ENCODE measurements around the gene ATXN2. TPM values are rescaled to one million over a fixed set of nuclear protein-coding genes. Genes with fewer than 3 reads are reported as not detected.

Gene ATXN2
- total RNA-seq, 2 experiments from 2014 or later, result 35.1 to 35.3 TPM

DNA sequence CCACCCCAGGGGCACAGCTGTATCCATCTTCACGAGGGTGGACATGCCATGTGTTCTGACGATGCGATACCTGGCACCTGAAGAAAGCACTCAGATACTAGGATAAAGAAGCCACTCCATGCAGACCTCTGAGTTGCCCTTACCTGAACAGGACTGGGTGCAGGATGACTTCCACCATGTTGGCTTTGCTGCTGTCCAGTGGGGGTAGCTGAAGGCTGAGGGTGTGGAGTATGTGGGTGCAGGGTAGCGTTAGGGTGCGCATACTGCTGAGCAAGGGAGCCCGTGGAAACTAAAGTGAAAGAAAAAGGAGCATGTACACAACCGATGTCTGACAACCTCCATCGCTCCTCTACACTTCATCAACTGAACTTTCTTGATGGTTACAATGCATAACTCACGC, 142.0 kb downstream of the ATXN2 start:
- CTCF ChIA-PET, result interaction anchor here (0.6 to 14.4 kb wide), 4 partner anchors 22 to 71 kb away, joined by 3 to 527 read pairs (median 5); partner anchors contain the start of gene SH2B3
- Mint-ChIP-seq H3K27me3 (no peaks in the 10 kb centered on the region), H3K27ac (no peak overlapping the region), H3K36me3 (ENCODE audit: low read depth) (peaks cover 24% of the 10 kb centered on the region), H3K4me1 (peaks cover 15% of the 10 kb centered on the region), H3K9me3 (no peaks in the 10 kb centered on the region), H3K4me3 (no peak overlapping the region)
- POLR2A ChIA-PET, result interaction anchor here (1.3 kb wide), 1 partner anchor 13 kb away, joined by 4 read pairs; no protein-coding TSS in a partner anchor
- DNase-seq, result no peak

DNA sequence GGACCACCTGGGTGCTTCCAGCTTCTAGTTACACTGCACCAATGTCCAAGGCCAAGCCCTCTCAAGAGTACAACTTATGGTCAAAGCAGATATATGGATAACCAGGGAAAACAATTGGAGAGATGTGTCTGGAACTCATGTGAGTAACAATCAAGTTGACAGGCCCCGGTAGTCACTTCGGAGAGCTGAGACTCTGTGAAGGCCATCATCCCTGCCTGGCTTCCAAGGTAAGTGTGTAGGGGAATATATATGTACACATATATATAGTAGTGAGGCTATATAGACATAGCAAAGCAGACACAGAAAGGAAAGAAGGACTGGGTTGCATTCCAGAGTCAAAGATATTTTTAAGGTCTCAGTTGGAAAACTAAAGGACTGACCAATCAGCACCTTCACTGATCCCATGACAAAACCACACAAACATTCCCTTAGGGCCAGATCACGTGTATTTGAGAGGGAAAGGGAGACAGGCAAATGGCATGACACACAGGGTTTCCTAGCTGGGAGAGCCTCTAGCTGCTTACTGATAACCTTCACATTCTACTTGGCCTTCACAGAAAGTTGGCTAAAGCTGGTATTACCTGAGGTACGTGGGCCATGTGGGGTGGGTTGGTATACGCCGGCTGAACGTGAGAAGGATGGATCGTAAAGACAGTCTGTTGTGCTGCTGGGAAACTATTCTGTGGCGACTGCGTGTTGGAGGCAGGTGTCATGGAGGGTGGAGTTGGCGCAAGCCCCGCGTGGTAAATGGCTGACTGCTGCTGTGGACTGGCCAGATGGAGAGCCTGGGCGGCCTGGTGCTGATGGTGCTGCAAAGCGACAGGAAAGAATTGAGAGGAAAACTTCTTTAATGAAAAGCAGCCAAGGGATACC, 143.4 kb downstream of the ATXN2 start:
- CTCF ChIA-PET, result interaction anchor here (1.1 to 14.4 kb wide), 3 partner anchors 11 to 73 kb away, joined by 3 to 527 read pairs (median 4); partner anchors contain the start of gene SH2B3
- POLR2A ChIA-PET, result interaction anchor here (1.1 kb wide), 1 partner anchor 55 kb away, joined by 3 read pairs; no protein-coding TSS in a partner anchor
- Mint-ChIP-seq H3K27ac (no peak overlapping the region), H3K4me1 (peaks cover 24% of the 10 kb centered on the region), H3K36me3 (ENCODE audit: low read depth) (peaks cover 35% of the 10 kb centered on the region), H3K27me3 (no peaks in the 10 kb centered on the region), H3K4me3 (no peak overlapping the region), H3K9me3 (no peaks in the 10 kb centered on the region)
- no peak for DNase-seq

DNA sequence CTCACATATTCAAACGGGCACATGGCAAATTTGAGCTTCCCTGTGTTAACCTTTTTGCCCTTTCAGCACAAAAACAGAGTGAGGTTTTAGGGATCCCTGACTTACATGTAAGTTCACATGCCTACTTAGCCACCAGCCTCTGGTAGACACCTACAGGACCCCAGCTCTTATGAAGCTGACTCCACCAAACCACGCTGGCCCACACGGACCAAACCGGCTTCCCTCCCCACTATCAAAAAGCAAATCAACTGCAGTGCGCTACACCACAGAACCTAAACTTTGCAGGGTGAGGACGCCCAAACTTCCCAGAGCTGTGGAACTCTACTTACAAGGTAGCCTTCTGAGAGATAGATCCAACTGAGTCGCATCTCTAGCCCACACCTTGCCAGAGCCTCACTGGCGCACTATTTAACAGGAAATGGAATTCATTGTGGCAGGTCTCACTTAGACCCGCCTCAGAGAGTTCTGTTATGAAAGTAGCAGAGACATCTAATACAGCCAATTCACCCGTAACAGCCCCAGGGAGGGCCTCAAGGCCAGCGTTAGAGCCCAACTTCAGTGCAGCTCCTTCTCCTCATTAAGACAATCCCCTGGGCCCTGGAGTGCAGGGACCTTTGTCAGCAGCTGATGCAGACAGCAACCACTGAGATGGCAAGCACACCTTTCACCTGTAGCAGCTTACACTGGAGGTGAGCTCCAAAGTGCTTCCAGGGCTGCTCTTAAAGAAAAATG, 144.2 kb downstream of the ATXN2 start:
- ChIA-PET CTCF (interaction anchor here (14.4 kb wide), 1 partner anchor 55 kb away, joined by 527 read pairs; the partner anchor contains the start of gene SH2B3), POLR2A (interaction anchor here (1.0 to 1.1 kb wide), 2 partner anchors 25 to 54 kb away, joined by 3 read pairs; no protein-coding TSS in a partner anchor)
- Mint-ChIP-seq H3K27me3 (no peaks in the 10 kb centered on the region), H3K4me3 (no peak overlapping the region), H3K36me3 (ENCODE audit: low read depth) (peaks cover 43% of the 10 kb centered on the region), H3K9me3 (no peaks in the 10 kb centered on the region), H3K27ac (no peak overlapping the region), H3K4me1 (peaks cover 28% of the 10 kb centered on the region)
- DNase-seq, result peak; percentile 16

DNA sequence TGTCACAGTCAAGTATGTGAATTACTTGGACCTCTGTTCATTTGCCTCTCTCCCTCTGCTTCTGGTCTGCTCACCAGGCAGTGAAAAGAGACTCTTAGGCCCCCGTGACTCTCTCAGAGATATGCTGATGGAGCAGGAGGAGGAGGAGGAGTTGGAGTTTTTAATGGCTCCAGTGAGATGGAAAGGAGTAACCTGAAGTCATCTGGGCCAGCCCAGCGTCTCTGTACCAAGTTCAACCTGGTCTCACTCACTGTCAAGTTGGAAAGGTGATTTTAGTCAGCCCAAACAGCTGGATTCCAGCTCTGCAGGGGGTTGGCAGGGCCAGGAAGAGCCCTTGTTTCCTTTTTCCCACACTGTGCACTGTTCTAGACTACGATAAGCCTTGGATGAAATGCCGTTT, 144.8 kb downstream of the ATXN2 start:
- Mint-ChIP-seq H3K4me1 (peaks cover 34% of the 10 kb centered on the region), H3K9me3 (no peaks in the 10 kb centered on the region), H3K36me3 (ENCODE audit: low read depth) (peaks cover 49% of the 10 kb centered on the region), H3K27ac (no peak overlapping the region), H3K4me3 (no peak overlapping the region), H3K27me3 (no peaks in the 10 kb centered on the region)
- peak; percentile 13 for DNase-seq
- POLR2A ChIA-PET, result interaction anchor here (1.0 to 1.1 kb wide), 2 partner anchors 24 to 54 kb away, joined by 3 read pairs; no protein-coding TSS in a partner anchor
- CTCF ChIA-PET, result interaction anchor here (14.4 kb wide), 1 partner anchor 54 kb away, joined by 527 read pairs; the partner anchor contains the start of gene SH2B3

DNA sequence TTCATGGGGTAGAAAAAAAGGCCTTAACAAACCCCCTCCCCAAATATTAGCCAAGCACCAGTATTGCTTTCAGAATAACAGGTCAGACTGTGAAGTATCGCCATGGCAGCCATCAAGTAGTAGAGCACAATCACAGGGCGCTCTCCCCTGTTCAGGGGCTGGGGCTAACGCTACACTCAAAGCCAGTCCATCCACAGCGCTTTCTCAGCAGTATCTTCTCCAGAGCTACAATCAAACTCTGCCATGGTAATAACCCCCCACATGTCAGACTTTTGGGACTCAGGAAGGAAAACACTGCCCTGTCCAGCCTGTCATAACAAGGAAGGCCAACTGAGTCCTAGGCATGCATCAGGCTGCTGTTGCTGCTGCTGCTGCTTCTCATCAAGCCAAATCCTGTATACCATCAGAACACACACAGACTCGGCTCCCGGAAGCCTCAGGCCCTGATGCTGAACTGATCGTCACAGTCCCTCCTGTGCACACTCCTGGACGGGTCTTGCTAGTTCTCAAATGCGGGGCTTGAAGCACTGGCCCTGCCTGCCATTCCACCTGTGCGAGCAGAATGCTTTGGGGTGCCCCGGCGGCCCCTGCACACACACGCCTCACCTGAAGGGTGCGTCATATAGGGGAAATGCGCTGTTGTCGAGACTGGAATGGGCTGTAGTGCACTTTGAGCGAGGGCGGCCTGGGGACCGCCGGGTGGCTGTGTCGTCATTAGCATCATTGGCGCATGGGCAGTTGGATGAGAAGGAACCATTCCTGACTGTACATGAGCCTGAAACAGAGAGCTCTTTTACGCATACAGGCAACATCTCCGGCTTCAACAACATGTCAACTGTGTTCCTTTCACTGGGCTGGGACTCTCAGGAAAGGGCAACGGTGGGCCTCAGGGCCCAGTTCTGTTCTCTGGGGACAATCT, 145.8 kb downstream of the ATXN2 start:
- ChIA-PET CTCF (interaction anchor here (2.5 to 14.4 kb wide), 4 partner anchors 8 to 53 kb away, joined by 22 to 527 read pairs (median 36); partner anchors contain the start of gene SH2B3), POLR2A (interaction anchor here (1.0 kb wide), 1 partner anchor 23 kb away, joined by 3 read pairs; no protein-coding TSS in a partner anchor)
- H3K27ac Mint-ChIP-seq, result no peak overlapping the region
- no peak overlapping the region for H3K4me3 Mint-ChIP-seq
- H3K27me3 Mint-ChIP-seq, result no peaks in the 10 kb centered on the region
- peaks cover 58% of the 10 kb centered on the region for H3K36me3 Mint-ChIP-seq (ENCODE audit: low read depth)
- H3K4me1 Mint-ChIP-seq, result peaks cover 41% of the 10 kb centered on the region
- no peaks in the 10 kb centered on the region for H3K9me3 Mint-ChIP-seq
- peak; percentile 12 for DNase-seq

DNA sequence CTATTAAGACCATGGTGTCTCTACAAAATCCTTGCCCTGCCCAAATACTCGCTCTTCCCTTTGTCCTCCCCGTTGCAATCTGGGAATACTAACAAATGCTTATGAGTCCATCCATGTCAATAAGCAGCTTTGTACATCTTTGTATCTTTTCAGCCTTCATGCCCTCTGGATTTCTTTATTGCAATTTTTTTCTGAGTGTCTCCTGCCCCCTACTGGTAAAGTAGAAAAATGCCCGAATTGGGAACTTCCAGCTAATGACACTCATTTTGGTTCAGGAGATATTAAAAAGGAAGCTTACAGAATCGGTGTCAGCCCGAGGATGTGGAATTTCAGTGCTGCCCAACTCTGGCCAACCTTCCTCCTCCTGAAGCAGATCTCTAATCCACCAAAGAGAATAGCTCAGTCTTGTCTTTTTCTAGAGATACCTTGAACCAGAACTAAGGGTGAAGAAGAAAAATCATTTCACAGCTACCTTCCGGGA, 147.4 kb downstream of the ATXN2 start:
- H3K27ac Mint-ChIP-seq, result no peak overlapping the region
- H3K4me3 Mint-ChIP-seq, result no peak overlapping the region
- peak; percentile 16 for DNase-seq
- no peaks in the 10 kb centered on the region for H3K9me3 Mint-ChIP-seq
- ChIA-PET POLR2A (interaction anchor here (0.6 to 10.7 kb wide), 8 partner anchors 16 to 83 kb away, joined by 3 to 257 read pairs (median 4); partner anchors contain the start of gene SH2B3), CTCF (interaction anchor here (0.6 to 14.4 kb wide), 44 partner anchors 9 to 222 kb away, joined by 3 to 527 read pairs (median 4); partner anchors contain the start of gene SH2B3)
- peaks cover 73% of the 10 kb centered on the region for H3K36me3 Mint-ChIP-seq (ENCODE audit: low read depth)
- peaks cover 43% of the 10 kb centered on the region for H3K4me1 Mint-ChIP-seq
- H3K27me3 Mint-ChIP-seq, result no peaks in the 10 kb centered on the region

DNA sequence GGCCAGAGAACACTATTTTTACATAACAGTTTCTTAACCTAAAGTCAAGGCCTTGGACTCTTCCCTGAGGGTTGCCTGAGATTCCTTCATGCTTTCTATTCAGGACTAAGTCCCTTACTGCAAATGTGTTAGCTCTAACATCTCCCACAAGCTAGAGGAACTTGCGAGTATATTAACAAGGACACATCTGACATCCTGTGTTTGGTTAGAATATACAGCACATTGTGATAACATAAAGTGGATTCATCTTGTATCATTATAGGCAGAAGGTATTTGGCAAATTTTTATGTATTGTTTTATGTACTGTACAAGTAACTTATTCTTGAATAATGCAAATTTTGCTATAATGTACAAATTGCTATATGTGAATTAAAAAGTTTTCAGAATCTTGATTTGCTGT, 147.9 kb downstream of the ATXN2 start:
- Mint-ChIP-seq H3K27me3 (no peaks in the 10 kb centered on the region), H3K9me3 (no peaks in the 10 kb centered on the region), H3K4me1 (peaks cover 47% of the 10 kb centered on the region), H3K4me3 (no peak overlapping the region), H3K27ac (no peak overlapping the region), H3K36me3 (ENCODE audit: low read depth) (peaks cover 76% of the 10 kb centered on the region)
- DNase-seq, result no peak
- POLR2A ChIA-PET, result interaction anchor here (1.0 to 10.7 kb wide), 6 partner anchors 15 to 83 kb away, joined by 3 to 257 read pairs (median 14); partner anchors contain the start of gene SH2B3
- CTCF ChIA-PET, result interaction anchor here (0.8 to 14.4 kb wide), 39 partner anchors 9 to 361 kb away, joined by 3 to 527 read pairs (median 4); partner anchors contain the start of gene SH2B3

DNA sequence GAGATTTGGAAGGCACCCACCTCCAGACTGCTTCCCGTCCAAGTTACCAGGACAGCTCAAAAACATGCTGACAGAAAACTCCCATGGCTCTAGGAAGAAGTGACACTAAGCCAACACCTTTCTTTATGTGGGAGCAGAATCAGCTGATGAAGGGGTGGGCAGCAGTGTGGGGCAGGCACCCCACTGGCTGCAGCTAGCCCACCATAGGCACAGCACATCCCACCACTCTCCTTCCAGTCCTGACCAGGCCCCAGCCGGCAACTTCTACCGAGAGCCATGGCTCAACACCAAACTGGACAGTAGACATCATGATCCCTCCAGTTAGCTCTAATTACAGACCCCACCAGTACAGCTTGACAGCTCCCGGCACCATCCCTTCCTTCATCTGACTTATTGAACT, 148.4 kb downstream of the ATXN2 start:
- no peak overlapping the region for H3K4me3 Mint-ChIP-seq
- CTCF ChIA-PET, result interaction anchor here (1.0 to 14.4 kb wide), 12 partner anchors 11 to 362 kb away, joined by 3 to 527 read pairs (median 8); partner anchors contain the start of gene SH2B3
- H3K4me1 Mint-ChIP-seq, result peaks cover 52% of the 10 kb centered on the region
- H3K9me3 Mint-ChIP-seq, result no peaks in the 10 kb centered on the region
- no peak for DNase-seq
- peaks cover 74% of the 10 kb centered on the region for H3K36me3 Mint-ChIP-seq (ENCODE audit: low read depth)
- H3K27me3 Mint-ChIP-seq, result no peaks in the 10 kb centered on the region
- POLR2A ChIA-PET, result interaction anchor here (1.0 to 10.7 kb wide), 4 partner anchors 16 to 54 kb away, joined by 3 to 257 read pairs (median 31); partner anchors contain the start of gene SH2B3
- no peak overlapping the region for H3K27ac Mint-ChIP-seq

DNA sequence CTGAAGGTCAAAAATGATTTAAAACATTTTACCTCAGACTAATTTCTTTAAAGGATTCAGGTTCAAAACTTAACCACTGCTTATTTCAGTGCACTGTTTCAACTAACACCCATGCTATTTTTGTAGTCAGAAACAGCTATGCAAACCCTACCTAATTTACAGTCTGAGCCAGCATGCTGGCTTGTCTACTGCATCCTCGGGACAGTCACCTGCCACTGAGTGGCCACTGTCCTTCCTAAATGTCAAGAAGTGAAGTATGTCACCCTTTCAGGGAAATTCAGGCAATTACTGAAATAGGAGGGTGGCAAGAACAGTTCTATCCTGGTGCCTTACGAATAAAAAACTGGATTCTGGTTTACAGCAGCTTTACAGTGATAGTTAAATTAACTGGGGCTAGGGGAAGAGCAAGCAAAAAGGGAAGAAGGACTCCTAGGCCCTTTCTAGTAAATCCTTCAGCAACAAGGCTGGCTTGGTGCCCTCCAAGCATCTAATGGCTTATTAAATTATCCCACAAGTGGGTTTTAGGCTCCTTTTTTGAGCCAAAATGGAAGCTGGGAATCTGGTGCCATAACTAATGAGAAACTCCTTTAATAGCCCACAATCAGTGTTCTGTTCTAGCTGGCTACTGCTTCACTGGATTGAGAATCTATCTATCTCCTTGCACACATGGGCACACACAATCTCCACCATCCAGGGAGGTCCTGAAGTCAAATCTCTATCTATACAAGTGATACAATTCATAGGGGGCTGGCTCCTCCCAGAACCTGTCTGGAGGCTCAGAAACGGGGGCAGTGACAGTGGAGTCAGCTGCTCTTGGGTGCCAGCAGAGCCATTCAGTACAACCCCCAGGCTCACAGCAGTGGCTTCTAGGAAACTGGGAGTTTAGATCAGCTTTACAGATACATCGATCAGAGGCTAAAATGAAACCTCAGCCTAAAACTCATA, 150.0 kb downstream of the ATXN2 start:
- H3K4me1 Mint-ChIP-seq, result peaks cover 56% of the 10 kb centered on the region
- ChIA-PET CTCF (interaction anchor here (1.2 to 14.4 kb wide), 4 partner anchors 13 to 49 kb away, joined by 3 to 527 read pairs (median 36); partner anchors contain the start of gene SH2B3), POLR2A (interaction anchor here (1.2 to 10.7 kb wide), 6 partner anchors 11 to 79 kb away, joined by 3 to 257 read pairs (median 6); partner anchors contain the start of gene SH2B3)
- H3K4me3 Mint-ChIP-seq, result no peak overlapping the region
- DNase-seq, result peak; percentile 16
- no peaks in the 10 kb centered on the region for H3K27me3 Mint-ChIP-seq
- H3K9me3 Mint-ChIP-seq, result no peaks in the 10 kb centered on the region
- no peak overlapping the region for H3K27ac Mint-ChIP-seq
- H3K36me3 Mint-ChIP-seq (ENCODE audit: low read depth), result peaks cover 67% of the 10 kb centered on the region

DNA sequence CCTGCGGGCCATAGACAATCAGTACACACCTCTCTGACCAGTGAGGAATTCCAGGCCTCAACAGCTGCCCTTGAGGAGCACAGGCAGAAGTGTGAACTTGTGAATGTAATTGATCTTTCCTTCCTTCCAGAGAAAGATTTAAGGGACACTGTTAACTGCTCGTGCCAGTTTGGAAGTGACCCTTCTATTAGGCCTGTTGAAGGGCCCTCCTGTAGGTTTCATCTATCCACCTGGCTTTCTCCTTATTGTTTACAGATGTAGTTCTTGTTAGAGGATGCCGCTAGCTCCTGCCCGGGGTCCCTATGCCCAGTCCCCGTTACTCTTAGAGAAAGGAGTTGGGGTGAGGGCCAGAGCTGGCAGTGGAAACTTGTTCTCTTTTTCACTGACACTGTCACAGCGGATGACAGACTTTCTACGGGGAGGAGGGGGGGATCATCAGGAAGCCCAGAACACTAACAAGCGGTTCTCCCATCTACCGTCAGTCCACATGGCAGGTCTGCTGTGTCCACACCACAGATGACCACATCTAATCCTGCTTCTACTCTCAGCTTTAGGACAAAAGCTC, 150.8 kb downstream of the ATXN2 start:
- Mint-ChIP-seq H3K9me3 (no peaks in the 10 kb centered on the region), H3K36me3 (ENCODE audit: low read depth) (peaks cover 65% of the 10 kb centered on the region), H3K27me3 (peaks cover under 1% of the 10 kb centered on the region), H3K4me1 (peaks cover 64% of the 10 kb centered on the region), H3K27ac (no peak overlapping the region), H3K4me3 (no peak overlapping the region)
- CTCF ChIA-PET, result interaction anchor here (5.0 to 14.4 kb wide), 2 partner anchors 14 to 49 kb away, joined by 42 to 527 read pairs; partner anchors contain the start of gene SH2B3
- peak; percentile 7 for DNase-seq
- POLR2A ChIA-PET, result interaction anchor here (1.2 to 10.7 kb wide), 6 partner anchors 10 to 80 kb away, joined by 3 to 257 read pairs (median 6); partner anchors contain the start of gene SH2B3
